HG03196 (cell line): ENCODE results near the gene PPM1F.
"Not testable (repeated sequence)": the region's sequence is repeated elsewhere in the genome, so short reads cannot be mapped to it uniquely, and the experiment has no call there.

Experiments
- ATAC-seq: cut with Tn5 transposase; IDR thresholded peaks from one replicate; pipeline ENCODE4 v1.9.1; 2021; ENCODE audit not compliant: unreplicated experiment

PPM1F gene

DNA sequence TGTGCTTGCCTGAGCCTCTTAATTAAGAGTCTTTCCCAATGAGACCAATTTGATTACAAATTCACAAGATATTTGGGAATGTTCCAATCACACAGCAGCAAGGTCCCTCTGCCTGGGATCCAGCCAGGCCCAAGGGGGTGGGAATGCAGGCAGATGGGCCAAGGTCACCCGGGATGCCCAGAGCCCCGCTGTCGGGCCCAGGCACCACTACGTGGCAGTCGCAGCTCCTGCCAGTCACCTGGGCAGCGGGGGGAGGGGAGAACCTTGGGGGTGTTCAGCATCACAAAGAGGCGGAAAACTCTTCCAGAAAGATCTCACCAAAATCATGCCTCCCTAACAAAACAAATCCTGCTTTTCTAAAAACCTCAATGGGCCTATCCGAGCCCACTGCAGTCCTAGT lies 30.9 kb downstream of the PPM1F start:
- ATAC-seq = no peak

DNA sequence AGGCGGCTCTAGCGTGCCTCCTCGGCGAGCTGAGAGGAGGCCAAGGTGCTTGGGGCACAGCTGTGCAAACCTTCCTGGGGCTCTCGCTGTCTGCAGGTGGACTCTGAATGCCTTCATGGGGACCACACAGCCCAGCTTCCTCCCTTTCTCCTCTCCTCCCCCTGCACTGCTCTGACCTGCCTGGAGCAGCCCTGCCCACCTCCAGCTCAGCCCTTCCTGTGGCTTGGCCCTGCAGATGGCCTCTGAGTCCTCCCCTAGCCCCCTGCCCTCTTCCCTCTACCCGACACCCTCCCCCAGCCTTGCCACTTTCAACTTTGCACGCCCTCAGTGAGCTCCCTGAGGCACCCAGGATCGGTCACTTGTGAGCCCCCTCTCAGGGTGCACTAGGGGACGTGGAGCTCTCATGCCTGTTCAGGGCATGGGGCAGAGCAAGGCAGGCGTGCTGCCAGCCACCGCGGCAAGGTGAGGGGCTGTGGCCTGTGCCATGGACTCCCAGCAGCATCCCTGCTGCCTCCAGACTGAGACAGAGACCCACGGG lies 31.4 kb downstream of the PPM1F start:
- no peak for ATAC-seq

DNA sequence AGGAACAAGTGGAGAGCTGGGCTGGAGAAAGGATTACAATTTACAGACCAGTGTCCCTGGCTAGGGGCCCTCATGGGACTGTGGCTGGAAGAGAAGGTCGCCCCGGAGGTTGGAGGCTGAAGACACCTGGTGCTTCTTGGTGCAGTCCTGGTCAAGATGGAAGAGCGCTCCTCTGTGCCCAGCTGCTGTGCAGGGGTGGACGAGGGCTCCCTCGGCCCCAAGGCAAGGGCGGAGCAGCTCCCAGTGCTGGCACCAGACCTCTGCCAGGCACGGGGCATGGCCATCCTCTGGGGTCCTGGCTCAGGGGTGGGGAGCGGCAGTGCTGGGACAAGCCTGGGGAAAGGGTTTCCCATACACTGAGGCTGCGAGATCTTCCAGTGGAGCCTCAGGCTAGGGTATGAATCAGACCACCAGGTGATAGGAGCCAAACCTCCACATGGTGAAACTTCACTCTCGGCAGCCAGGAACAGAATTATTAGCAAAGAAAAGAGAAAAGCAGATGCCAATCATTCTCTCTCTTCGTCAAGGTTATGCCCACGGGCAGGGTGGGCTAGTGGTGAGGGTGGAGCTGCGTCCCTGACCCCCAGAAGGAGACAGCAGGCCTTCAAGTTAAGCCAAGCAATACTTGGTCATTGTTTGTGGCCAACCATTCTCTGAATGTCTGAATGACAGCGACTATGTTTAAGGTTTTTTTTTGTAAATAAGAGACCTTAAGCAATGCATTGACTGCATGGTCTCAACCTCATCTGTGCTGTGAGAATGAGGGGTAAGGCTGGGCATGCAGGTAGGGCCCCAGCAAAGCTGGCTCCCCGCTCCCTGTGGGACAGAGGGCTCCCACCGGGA lies 32.1 kb downstream of the PPM1F start:
- no peak for ATAC-seq

DNA sequence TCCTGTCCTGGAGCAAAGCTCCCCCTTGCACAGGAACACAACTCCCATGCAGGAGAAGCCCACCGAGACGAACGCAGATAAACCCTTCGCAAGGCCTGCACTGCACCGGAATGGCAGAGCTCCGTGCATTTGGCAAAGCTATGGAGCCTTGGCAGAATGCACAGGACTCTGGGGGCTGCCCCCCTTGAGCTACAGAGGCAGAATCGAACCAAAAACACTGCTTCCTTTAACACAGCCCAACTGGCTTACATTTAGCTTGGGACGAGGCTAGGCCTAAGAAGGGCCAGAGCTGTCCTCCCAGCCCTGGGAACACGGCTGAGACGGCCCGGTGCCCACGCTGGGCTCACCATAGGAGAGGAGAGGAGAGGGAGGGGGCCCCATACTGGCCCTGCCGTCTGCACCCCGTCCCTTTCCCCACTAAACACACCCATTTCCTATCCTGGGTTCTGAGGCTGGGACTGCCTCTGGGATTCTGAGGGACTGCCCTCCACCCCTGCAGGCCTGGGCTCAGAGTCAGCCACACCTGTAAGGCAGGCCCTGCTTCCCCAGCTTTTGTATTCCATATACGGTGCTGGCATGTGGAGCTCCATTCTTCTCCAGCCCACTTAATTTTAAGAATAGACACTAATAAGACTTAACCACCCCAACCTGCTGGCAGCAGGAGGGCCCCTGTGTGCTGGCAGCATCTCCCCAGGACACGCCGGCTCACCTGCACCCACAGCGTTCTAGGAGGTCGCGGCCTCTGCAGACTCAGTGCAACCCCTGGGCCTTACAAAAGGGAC lies 32.9 kb downstream of the PPM1F start:
- ATAC-seq = no peak

DNA sequence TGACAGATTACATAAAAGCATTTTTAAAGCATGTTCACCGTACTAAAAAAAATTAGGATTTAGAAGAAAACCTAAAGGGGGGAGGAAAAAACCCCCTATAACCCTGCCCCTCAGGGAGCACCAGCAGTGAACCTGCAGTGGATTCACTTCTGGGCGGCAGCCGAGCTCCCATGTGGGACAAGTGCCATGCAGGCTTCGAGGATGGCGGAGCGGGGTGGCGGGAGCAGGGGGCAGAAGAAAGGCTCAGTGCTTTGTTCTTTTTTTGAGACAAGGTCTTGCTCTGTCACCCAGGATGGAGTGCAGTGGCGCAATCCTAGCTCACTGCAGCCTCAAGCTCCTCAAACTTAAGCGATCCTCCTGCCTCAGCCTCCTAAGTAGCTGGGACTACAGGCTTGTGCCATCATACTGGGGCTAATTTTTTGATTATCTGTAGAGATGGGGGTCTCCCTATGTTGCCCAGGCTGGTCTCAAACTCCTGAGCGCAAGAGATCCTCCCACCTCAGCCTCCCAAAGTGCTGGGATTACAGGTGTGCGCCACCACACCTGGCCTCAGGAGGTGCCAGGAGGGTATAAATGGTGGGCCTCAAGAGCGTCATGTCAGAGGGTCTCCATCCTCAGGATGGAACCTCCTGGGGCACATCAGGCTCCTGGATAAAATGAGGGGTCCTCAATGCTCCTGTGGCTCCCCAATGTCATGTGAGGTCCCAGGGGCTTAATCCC lies 34.0 kb downstream of the PPM1F start:
- no peak for ATAC-seq

DNA sequence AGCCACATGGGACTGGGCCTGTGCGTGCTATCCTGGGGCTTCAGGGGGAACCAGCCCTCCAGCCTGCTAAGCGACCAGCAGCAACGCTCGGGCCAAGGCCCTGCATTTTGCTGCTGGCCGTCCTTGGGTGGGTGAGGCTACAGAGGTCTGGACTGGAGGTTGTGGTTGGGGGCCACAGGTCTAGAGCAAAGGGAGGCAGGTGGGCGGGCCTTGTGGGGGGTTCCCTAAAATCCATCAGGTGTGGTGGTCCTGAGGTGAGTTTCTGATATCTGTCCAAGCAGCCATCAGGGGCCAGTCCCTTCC lies 34.7 kb downstream of the PPM1F start:
- ATAC-seq = no peak

DNA sequence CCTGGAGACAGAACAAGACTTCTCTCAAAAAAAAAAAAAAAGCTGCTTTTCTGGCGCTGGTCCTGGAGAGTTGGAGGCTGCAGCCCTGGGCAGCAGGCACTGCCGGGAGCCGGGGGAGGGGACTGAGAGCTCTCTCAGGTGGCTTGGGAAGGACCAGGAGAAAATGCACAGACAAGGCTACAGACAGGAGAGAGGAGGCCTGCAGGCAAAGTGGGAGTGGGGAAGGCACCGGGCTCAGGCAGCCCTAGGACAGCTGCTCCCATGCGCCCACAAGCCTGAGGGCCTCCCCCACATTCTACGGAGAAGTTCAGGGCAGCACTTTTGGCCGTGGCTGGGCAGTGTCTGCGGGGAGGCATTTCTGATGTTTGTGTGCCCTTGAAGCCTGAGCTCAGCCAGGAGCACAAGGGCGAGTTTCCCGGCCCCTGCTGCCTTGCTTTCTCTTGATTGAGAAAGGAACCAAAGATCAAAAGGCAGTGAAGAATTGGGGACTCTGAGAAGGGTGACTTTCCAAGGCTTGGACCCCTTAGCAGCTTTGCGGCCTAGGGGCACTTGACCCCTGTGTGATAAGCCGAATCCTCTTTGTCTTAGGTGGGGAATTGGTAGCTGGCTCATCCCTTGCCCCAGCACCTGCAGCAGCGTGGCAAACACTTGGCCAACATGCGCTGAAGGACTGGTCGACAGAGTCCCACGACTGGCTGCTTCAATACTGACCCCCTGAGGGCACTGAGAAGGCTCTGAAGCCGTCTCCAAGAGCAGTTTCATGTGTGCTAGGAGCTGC lies 35.3 kb downstream of the PPM1F start:
- ATAC-seq = no peak

DNA sequence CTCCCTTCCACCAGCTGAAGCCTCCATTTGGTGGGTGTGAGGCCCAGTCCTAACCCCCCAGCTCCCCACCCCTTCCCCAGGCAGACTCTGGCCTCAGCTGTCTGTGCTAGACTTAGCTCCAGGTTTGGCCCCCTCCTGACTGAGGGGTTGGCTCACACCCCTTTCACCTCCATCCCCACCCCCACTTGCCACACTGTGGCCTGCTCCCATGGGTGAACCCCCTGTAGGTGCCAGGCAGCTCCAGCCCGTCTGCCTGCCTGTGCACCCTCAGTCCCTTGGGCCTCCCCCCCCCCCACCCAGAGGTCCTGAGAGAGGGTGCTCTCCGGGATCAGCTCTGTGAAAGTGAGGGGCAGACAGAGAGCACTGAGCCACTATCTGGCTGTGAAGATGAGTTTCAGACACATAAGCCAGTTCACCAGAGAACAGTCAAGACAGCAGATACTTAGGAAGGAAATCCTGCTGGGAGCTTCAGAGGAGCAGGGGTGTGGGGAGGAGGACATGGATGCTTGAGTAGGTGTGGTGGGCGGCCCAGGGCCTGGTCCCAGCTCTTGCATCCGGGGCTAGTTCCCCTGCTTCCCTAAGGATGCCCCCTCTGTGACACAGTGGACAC lies 36.2 kb downstream of the PPM1F start:
- no peak for ATAC-seq

DNA sequence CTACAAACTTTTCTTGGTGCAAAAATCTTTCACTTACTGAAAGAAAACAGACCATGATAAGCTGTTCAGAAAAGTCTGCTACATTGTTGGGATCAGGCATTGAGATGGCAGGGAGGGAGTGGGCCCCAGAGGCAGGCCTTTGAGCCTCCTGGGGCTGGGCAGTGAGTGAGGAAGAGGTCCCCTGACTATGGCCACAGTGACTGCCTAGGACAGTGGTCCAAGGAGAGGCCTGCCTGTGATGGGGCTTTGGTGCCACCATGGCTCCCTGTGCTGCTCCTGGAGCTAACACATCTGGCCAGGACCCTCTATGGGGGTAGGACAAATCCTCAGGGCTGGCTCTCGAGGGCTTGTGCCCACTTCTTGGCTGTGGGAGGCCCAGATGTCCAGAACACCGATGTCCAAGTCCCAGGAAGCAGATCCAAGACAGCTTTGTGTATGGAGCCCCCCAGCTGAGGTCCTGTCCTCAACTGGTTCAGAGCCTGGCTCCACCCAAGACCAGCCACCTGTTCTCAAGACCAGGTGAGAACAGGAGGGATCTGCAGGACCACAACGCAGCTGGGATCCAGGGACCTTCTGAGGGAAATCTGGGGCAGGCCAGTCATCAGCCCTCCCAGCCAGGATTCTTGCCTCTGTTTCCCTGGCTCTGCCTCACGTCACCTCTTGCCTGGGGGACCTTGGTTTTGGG lies 36.9 kb downstream of the PPM1F start:
- ATAC-seq = no peak

DNA sequence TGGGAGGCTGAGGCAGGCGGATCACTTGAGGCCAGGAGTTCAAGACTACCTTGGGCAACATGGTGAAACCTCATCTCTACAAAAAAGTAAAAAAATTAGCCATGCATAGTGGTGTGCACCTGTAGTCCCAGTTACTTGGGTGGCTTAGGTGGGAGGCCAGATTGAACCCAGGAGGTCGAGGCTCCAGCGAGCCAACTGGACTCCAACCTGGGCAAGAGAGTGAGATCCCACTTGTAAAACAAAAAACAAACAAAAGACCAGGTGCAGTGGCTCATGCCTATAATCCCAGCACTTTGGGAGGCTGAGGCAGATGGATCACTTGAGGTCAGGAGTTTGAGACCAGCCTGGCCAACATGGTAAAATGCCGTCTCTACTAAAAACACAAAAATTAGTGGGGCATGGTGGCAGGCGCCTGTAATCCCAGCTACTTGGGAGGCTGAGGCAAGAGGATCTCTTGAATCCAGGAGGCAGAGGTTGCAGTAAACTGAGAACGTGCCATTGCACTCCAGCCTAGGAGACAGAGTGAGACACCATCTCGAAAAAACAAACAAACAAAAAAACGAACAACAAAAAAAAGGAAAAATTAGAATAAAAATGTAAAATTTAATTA lies 38.5 kb downstream of the PPM1F start:
- ATAC-seq = not testable (repeated sequence)

DNA sequence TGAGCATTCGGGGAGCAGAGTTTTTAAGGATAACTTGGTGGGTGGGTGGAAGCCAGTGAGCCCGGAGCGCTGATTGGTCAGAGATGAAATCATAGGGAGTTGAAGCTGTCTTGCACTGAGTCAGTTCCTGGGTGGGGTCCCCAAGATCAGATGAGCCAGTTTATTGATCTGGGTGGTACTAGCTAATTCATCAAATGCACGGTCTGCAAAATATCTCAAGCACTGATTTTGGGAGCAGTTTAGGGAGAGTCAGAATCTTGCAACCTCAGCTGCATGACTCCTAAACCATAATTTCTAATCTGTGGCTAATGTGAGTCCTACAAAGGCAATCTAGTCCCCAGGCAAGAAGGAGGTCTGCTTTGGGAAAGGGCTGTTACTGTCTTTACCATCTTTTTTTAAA lies 42.3 kb downstream of the PPM1F start:
- not testable (repeated sequence) for ATAC-seq

DNA sequence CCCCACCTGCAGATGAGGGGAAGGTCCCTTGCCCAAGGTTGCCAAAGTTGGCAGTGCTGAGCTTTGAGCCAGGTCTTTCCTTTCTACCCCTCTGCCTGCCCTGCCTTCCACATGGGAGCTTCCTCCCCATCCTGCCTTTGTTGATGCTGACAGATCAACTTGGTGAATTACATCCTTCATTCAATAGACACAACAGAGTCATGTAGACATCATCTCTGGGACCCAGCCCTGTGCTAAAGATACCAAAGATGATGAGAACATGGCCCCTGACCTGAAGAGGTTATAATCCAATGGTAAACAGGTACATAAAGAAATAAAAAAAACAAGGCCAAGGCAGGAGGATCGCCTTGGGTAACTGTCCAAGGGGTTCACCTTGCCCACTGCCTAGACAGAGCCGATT lies 42.8 kb downstream of the PPM1F start:
- ATAC-seq = no peak

DNA sequence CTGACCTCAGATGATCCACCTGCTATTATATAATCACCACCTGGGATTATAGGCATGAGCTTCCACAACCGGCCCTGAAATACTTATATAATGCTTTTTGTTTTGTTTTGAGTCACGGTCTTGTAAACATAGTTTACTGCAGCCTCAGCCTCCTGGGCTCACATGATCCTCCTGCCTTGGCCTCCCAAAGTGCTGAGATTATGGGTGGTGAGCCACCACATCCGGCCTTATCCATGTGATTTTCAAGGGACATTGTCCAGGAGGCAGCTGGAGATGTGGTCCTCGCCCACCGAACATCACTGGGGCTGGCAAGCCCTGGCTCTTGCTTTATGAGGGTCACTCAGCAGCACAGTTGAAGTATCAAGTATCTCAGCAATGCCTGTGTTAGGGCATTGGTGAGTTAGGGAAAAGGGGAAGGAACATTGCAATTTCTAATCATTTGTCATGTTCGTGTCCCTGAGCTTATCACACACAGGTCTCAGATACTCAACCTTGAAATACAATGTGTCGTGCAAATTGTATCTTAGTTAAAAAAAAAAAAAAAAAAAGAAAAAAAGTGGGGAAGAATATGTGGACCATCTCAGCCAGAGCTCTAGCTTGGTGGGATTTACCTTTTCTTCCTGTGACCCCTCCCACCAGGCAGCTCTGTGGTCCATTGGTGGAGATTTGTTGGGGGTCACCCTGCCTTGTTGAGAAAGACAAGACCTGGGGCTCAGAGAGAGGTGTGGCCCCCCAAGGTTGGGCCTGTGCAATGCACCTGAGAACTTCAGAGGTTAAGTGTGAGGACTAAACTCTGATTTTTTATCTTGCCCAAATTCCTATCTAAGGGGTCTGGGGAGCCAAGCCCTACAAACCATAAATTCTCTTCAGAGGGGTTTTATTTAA lies 44.8 kb downstream of the PPM1F start:
- ATAC-seq = no peak

DNA sequence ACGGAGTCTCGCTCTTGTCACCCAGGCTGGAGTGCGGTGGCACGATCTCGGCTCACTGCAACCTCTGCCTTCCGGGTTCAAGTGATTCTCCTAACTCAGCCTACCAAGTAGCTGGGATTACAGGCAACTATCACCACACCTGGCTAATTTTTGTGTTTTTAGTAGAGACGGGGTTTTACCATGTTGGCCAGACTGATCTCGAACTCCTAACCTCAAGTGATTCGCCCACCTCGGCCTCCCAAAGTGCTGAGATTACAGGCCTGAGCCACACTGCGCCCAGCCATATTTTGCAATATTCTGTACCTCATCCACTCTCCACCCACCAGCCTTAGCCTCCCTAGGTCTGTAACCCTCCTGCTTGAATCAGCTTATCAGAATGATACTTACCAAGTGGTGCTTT lies 47.4 kb downstream of the PPM1F start:
- ATAC-seq = not testable (repeated sequence)

DNA sequence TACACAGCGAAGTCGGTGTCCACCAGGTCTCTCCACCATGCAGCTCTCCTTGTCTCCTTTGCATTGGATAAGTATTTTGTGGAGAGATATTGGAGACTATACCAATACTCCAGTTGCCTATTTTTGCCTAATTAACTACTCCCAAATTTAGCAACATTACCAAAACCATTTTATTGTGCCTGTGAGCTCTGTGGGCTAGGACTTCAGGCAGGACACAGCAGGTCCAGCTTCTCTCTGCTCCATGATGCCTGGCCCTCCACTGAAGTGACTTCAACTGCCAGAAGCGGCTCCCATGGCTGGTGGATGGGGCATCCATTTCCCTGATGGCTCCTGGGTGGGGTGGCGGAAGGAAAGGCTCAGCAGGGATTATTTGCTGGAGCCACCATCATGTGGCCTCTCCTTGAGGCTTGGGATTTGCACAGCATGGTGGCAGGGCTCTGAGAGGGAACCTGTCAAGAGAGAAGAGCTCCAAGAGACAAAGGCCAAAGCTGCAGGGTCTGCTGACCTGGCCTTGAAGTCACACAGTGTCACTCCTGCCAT lies 48.3 kb downstream of the PPM1F start:
- no peak for ATAC-seq

DNA sequence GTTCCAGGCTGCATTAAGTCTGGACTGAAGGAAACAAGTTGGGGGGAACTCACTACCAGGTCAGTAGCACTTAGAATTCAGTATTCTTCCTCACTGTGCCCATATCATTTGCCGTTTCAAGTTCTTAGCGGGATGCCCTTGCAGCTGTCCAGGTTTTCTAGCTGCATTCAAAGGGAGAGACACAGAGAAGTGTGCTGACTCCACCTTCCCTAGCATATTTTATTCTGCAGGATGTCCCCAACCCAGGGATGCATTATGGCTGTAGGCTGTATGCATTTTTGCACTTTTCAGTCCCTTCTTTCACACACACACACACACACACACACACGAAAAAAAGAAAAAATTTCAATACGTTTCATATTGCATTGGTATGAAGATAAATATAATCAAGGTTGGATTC lies 49.4 kb downstream of the PPM1F start:
- ATAC-seq = no peak

DNA sequence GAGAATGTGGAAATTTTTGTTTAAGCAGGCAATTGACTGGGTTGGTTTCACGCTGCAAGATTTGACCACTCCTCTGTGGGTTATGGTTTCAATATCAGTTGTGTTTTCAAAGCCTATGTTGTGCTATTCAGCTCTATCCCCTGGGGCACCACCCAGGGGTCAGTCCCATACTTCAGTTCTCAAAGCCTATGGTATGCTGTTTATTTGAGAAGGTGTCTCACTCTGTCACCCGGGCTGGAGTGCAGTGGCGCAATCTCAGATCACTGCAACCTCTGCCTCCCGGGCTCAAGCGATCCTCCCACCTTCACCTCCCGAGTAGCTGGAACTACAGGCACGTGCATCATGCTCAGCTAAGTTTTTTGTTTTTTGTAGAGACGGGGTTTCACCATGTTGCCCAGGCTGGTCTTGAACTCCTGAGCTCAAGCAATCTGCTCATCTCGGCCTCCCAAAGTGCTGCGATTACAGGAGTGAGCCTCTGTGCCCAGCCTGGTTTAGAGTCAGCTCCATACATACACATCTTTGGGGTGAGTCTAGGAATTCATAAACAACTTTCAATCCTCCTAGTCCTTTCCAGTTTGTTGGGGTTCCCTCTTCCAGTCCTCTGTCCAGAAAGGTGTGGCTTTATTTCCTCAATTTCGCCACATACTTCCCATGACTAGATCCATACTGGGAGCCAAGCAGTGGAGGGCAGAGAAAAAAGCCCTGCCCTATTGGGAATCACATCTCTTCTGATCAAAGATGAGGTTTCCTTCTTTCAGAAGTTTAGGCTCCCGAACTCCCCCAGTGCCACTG lies 50.2 kb downstream of the PPM1F start:
- peak; percentile 58 for ATAC-seq
